Measurements from ENCODE around the gene TBC1D4. TPM values are rescaled to one million over a fixed set of nuclear protein-coding genes. Genes with fewer than 3 reads are reported as not detected.

TBC1D4 gene
- total RNA-seq, 4 donors from 2014 or later = 49.9 to 279 (median 211) TPM

DNA sequence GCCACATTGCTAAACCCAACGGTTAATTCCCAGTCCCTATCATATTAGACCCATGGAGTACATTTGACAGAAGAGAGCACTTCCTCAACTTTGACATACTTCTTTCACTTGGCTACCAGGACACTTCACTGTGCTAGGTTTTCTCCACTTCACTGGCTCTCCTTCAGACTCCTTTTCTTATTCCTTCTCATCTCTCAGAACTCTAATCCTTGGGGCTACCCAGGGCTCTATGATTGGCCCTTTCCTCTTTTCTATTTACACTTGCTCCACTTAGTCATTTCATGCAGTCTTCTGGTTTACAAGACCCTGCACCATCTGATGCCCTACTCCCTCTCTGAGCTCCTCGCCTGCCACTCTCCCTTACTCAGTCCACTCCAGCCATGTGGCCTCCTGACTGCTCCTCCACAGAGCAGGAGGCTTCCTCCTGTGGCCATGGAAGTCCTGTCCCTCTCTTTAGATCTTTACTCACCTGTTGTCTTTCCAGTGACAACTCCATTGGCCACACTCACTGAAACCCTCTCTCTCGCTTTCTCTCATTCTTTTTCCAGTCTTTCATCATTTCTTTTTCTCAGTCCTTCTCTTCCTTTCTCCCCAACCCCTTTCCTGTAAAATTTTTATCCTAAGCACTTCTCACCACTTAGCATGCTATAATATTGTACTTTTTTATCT, 90.4 kb downstream of the TBC1D4 start:
- no peak for TF ChIP-seq POLR2A (IDR thresholded peaks at IDR 0.05)
- Histone ChIP-seq H3K36me3 (no peaks in the 10 kb centered on the region), H3K4me1 (peaks cover 33 to 61% of the 10 kb centered on the region in 2 donors), H3K9me3 (no peaks in the 10 kb centered on the region), H3K27ac (peak overlapping the region; percentile 14 to 45 (median 42)), H3K4me3 (no peak overlapping the region), H3K27me3 (no peaks in the 10 kb centered on the region)
- DNase-seq (no peak), ATAC-seq (peak; percentile 18 to 61)
- in situ Hi-C loops (cut with MboI; ENCODE audit: low sequenced_read_pairs in 4 of 4) (no loop called here), intact Hi-C loops (cut with DNase I; ENCODE audit: low total_unique reads) (no loop called here)

DNA sequence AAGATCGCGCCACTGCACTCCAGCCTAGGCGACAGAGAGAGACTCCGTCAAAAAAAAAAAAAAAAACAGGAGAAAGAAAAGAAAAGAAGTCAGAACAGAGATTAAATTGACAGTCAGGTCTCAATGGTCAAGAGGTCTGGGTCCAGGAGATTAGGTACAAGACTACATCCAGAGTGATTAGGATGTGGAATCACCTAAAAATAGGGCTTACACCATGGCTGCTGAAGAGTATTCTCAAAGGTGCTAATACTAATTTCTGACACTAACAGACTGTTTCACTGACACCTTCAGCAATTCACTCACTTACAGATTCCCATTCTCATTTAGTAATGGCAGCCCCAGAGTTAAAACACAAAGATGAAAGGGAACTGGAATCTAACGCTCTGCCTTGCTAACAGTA, 91.7 kb downstream of the TBC1D4 start:
- H3K4me3 ChIP-seq = no peak overlapping the region
- intact Hi-C loops (cut with DNase I; ENCODE audit: low total_unique reads) = no loop called here
- peaks cover 39 to 53% of the 10 kb centered on the region in 2 donors for H3K4me1 ChIP-seq
- no peaks in the 10 kb centered on the region for H3K27me3 ChIP-seq
- in situ Hi-C loops (cut with MboI; ENCODE audit: low sequenced_read_pairs in 4 of 4) = no loop called here
- peak overlapping the region in 1 of 4 donors; percentile 14 for H3K27ac ChIP-seq
- DNase-seq = no peak
- H3K9me3 ChIP-seq = no peaks in the 10 kb centered on the region
- no peaks in the 10 kb centered on the region for H3K36me3 ChIP-seq
- TF ChIP-seq CTCF (IDR thresholded peaks at IDR 0.05 in 4 of 5, conservative IDR thresholded peaks at IDR 0.05 in 1 of 5) (no peak), POLR2A (IDR thresholded peaks at IDR 0.05) (no peak)
- ATAC-seq = no peak

DNA sequence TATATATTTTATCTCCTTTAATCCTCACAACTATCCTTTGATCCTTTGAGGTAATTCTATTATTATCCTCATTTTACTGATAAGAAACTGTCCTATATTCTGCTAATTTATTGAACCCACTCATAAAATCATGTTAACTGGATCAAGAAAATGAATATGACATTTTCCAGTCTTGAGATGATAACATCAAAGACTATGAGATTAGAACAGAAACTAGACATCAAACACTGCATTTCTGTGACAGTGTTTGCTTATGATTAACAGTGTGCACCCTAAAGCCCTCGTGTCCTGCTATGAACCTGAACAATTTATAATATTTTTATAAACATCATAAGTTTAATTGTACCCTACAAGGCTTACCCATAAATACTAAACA, 96.3 kb downstream of the TBC1D4 start:
- Histone ChIP-seq H3K27ac (peak overlapping the region; percentile 49 to 67 (median 56)), H3K36me3 (no peaks in the 10 kb centered on the region), H3K27me3 (no peaks in the 10 kb centered on the region), H3K4me1 (peaks cover 23 to 31% of the 10 kb centered on the region in 2 donors), H3K9me3 (no peaks in the 10 kb centered on the region), H3K4me3 (no peak overlapping the region)
- in situ Hi-C loops (cut with MboI; ENCODE audit: low sequenced_read_pairs in 4 of 4) (no loop called here), intact Hi-C loops (cut with DNase I; ENCODE audit: low total_unique reads) (no loop called here)
- DNase-seq (no peak), ATAC-seq (no peak)
- TF ChIP-seq POLR2A (IDR thresholded peaks at IDR 0.05) (no peak), CTCF (IDR thresholded peaks at IDR 0.05 in 4 of 5, conservative IDR thresholded peaks at IDR 0.05 in 1 of 5) (no peak)

DNA sequence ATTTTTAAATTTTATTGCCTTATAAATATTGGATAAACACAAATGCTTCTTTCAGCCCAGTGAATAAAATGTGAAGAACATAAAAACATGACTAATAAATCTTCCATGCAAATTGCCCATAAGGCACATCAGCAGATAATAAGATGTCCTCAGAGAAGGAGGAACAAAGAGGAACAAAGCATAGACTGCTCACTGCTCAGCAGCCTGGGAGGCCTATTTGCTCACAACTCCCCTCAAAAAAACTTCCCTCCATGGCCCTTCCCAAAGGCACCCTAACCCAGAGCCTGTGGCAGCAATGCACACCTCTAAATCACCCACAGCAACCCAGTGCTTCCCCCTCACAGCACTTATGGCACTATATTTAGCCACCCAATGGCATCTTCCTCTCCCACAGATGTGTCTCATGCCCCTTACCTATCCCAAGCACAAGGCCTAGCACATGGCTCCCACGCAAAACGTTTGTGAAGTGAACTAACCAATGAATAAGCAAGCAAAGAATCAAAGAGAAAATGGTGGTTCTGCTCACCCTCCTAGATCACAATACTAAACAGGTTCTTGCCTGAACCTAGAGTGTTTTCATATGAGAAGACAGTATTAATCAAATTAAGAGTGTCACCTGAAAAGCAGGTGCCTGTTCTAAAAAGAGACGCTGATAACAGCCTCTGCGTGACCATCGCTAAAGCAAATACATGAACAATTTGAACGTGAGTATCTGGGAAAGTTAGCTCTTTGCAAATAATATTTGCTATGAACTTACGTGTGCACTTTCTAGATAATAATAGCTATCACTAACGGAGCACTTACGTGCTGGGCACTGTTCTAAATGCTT, 96.9 kb downstream of the TBC1D4 start:
- H3K27me3 ChIP-seq = no peaks in the 10 kb centered on the region
- in situ Hi-C loops (cut with MboI; ENCODE audit: low sequenced_read_pairs in 4 of 4) (no loop called here), intact Hi-C loops (cut with DNase I; ENCODE audit: low total_unique reads) (no loop called here)
- H3K36me3 ChIP-seq = no peaks in the 10 kb centered on the region
- H3K27ac ChIP-seq = peak overlapping the region; percentile 49 to 67 (median 56)
- DNase-seq (no peak), ATAC-seq (peak; percentile 36 to 69)
- no peak overlapping the region for H3K4me3 ChIP-seq
- TF ChIP-seq CTCF (IDR thresholded peaks at IDR 0.05 in 4 of 5, conservative IDR thresholded peaks at IDR 0.05 in 1 of 5) = no peak
- TF ChIP-seq POLR2A (IDR thresholded peaks at IDR 0.05) = no peak
- no peaks in the 10 kb centered on the region for H3K9me3 ChIP-seq
- peaks cover 23 to 31% of the 10 kb centered on the region in 2 donors for H3K4me1 ChIP-seq

DNA sequence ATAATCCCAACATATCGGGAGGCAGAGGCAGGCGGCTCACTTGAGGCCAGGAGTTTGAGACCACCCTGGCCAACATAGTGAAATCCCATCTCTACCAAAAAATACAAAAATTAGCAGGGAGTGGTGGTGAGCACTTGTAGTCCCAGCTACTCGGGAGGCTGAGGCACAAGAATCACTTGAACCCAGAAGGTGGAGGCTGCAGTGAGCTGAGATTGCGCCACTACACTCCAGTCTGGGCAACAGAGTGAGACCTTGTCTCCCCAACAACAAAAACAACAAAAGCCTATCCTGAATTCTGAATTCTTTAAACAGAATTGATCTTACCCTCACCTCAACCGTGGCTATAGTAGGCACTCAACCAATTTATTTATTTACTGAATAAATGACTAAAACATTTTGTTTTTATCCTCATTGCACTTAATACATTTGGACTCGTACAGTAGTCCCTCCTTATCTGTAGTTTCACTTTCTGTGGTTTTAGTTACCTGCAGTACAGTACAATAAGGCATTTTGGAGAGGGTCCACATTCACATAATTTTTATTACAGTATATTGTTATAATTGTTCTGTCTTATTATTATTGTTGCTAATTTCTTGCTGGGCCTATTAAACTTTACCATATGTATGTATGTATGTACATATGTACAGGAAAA, 98.8 kb downstream of the TBC1D4 start:
- ATAC-seq = no peak
- in situ Hi-C loops (cut with MboI; ENCODE audit: low sequenced_read_pairs in 4 of 4) = no loop called here

More for the DNA sequence above, 98.8 kb downstream of the TBC1D4 start:
- Histone ChIP-seq H3K4me1 (peaks cover 32 to 33% of the 10 kb centered on the region in 2 donors), H3K9me3 (no peaks in the 10 kb centered on the region), H3K27me3 (no peaks in the 10 kb centered on the region), H3K36me3 (no peaks in the 10 kb centered on the region), H3K4me3 (no peak overlapping the region), H3K27ac (peak overlapping the region in 3 of 4 donors; percentile 0 to 32 (median 29))
- intact Hi-C loops (cut with DNase I; ENCODE audit: low total_unique reads) = no loop called here
- TF ChIP-seq CTCF (IDR thresholded peaks at IDR 0.05 in 4 of 5, conservative IDR thresholded peaks at IDR 0.05 in 1 of 5) = no peak
- no peak for DNase-seq
